Measurements from ENCODE around the gene URI1. TPM values are rescaled to one million over a fixed set of nuclear protein-coding genes. Genes with fewer than 3 reads are reported as not detected.

The URI1 gene
- total and polyA plus RNA-seq, 2 of the 8 experiments (the other 6 are each of a cell fraction or from before 2014, with no cell fraction given): 27.7 to 64.3 TPM

GRCh38 chr19:29992233-29992867 is 50.3 kb downstream of the URI1 start:
- 93% methylated on average over 6 of the region's 6 CpGs; no CpG with 5 or more reads in 1 of the 2 experiments for WGBS, 2 experiments (ENCODE audit: extremely low coverage in 1 of 2, insufficient coverage in 1 of 2, insufficient read length in 1 of 2, insufficient replicate concordance in 2 of 2, low coverage in 1 of 2, low lambda C conversion rate in 2 of 2, missing lambda C conversion rate in 1 of 2)
- Histone ChIP-seq H3K23me2 (ENCODE audit: low read depth, low read length) (no peaks in the 10 kb centered on the region), H2AK5ac (ENCODE audit: low read depth, low read length) (no peak overlapping the region), H2BK20ac (ENCODE audit: low read length) (no peak overlapping the region), H3K23ac (ENCODE audit: insufficient read length) (no peak overlapping the region), H4K5ac (ENCODE audit: insufficient read length, low read depth, low read length) (no peak overlapping the region), H3K14ac (ENCODE audit: insufficient read length) (no peak overlapping the region), H3K4me2 (ENCODE audit: insufficient read depth in 1 of 2, low read depth in 2 of 2, low read length in 2 of 2) (no peak overlapping the region), H2BK15ac (ENCODE audit: low read length) (no peak overlapping the region), H3K27ac (ENCODE audit: low read depth, low read length) (no peak overlapping the region), H2AFZ (ENCODE audit: low read length) (no peak overlapping the region), H3K9me3 (ENCODE audit: insufficient read depth in 2 of 2, low read depth in 1 of 2, low read length in 1 of 2) (no peaks in the 10 kb centered on the region), H3K79me2 (ENCODE audit: control insufficient read depth in 1 of 2, insufficient read depth in 2 of 2, low read length in 2 of 2) (peaks cover 0 to 72% of the 10 kb centered on the region in 2 experiments; a peak in 3 of 4 replicates), H2BK5ac (ENCODE audit: low read depth, low read length) (no peak overlapping the region), H3K18ac (ENCODE audit: extremely low read depth, low read length) (no peak overlapping the region), H3K56ac (replicated peaks; ENCODE audit: insufficient read length, low read depth, low read length) (no peak overlapping the region), H3K4ac (replicated peaks; ENCODE audit: insufficient read length, low read depth, low read length) (no peak overlapping the region), H3K4me1 (replicated peaks in 1 of 4; ENCODE audit: control insufficient read depth in 3 of 4, insufficient read depth in 4 of 4, low read length in 3 of 4) (no peaks in the 10 kb centered on the region), H3K9ac (replicated peaks in 1 of 4; ENCODE audit: extremely low read depth in 1 of 4, low read depth in 3 of 4, low read length in 3 of 4) (no peak overlapping the region), H3K79me1 (ENCODE audit: low read depth, low read length) (no peaks in the 10 kb centered on the region; the same call in 1 of the 2 replicates), H3K36me3 (ENCODE audit: control insufficient read depth in 2 of 4, insufficient read depth in 4 of 4, low read length in 3 of 4) (no peaks in the 10 kb centered on the region), H4K20me1 (replicated peaks in 1 of 2; ENCODE audit: control insufficient read depth in 1 of 2, insufficient read depth in 2 of 2, low read length in 2 of 2) (peaks cover 0 to 5% of the 10 kb centered on the region in 2 experiments), H3K4me3 (ENCODE audit: extremely low read depth in 1 of 4, insufficient read depth in 2 of 4, low read depth in 3 of 4, low read length in 4 of 4) (no peak overlapping the region), H3K27me3 (replicated peaks in 1 of 4; ENCODE audit: control insufficient read depth in 3 of 4, extremely low read depth in 1 of 4, insufficient read depth in 3 of 4, low read length in 3 of 4) (no peaks in the 10 kb centered on the region), H2BK120ac (replicated peaks; ENCODE audit: low read depth, low read length) (no peak overlapping the region), H2BK12ac (ENCODE audit: low read depth, low read length) (no peak overlapping the region), H4K91ac (replicated peaks; ENCODE audit: insufficient read length, low read length) (no peak overlapping the region), H4K8ac (ENCODE audit: extremely low read depth, insufficient read depth, low read length) (no peak overlapping the region)
- DNase-seq (ENCODE audit: low read depth in 1 of 2, low spot score in 2 of 2) (no peak), FAIRE-seq (no peak)
- POLR2A ChIA-PET (ENCODE audit: partially characterized antibody): no interaction called here
- CTCF ChIA-PET (ENCODE audit: partially characterized antibody): no interaction called here
- TF ChIP-seq KDM1A (IDR thresholded peaks at IDR 0.05; ENCODE audit: borderline replicate concordance, low read length) (no peak), SP4 (IDR thresholded peaks at IDR 0.05; ENCODE audit: low read length) (no peak), CHD1 (IDR thresholded peaks at IDR 0.05; ENCODE audit: low read depth, low read length) (no peak), E2F6 (IDR thresholded peaks at IDR 0.05) (no peak), SP1 (IDR thresholded peaks at IDR 0.05; ENCODE audit: low read depth, low read length) (no peak), YY1 (IDR thresholded peaks at IDR 0.05; ENCODE audit: low read depth, low read length) (no peak), RAD21 (IDR thresholded peaks at IDR 0.05 in 1 of 2, conservative IDR thresholded peaks at IDR 0.05 in 1 of 2; ENCODE audit: low read depth in 2 of 2, low read length in 2 of 2) (no peak), SAP30 (IDR thresholded peaks at IDR 0.05; ENCODE audit: insufficient read depth, insufficient replicate concordance, low read length) (no peak), EP300 (IDR thresholded peaks at IDR 0.05; ENCODE audit: borderline replicate concordance in 1 of 2, low read depth in 2 of 2, low read length in 2 of 2) (no peak), MAX (IDR thresholded peaks at IDR 0.05) (no peak), RXRA (IDR thresholded peaks at IDR 0.05; ENCODE audit: insufficient read depth, low read depth, low read length) (no peak), KDM5A (IDR thresholded peaks at IDR 0.05; ENCODE audit: low read length) (no peak)

Measured in H1 (cell line).